ENCODE data around the gene MYO1E. TPM values are rescaled to one million over a fixed set of nuclear protein-coding genes. Genes with fewer than 3 reads are reported as not detected.
A peak's percentile ranks its signal among the peaks of the same experiment; 100 is the strongest.

The MYO1E gene
- total and polyA plus RNA-seq, 2 of the 8 experiments (the other 6 are each of a cell fraction or from before 2014, with no cell fraction given) = 19.6 to 142 TPM

- TF ChIP-seq CHD7 (IDR thresholded peaks at IDR 0.05; ENCODE audit: insufficient replicate concordance, low read length) (peak; percentile 69), CBX8 (IDR thresholded peaks at IDR 0.05; ENCODE audit: borderline replicate concordance, low read depth, low read length) (no peak), CREB1 (IDR thresholded peaks at IDR 0.05) (no peak), SIN3A (conservative IDR thresholded peaks at IDR 0.05 in 1 of 2, IDR thresholded peaks at IDR 0.05 in 1 of 2; ENCODE audit: low read depth in 1 of 2, low read length in 2 of 2) (no peak), NANOG (IDR thresholded peaks at IDR 0.05; ENCODE audit: insufficient read depth, low read depth, low read length, poor library complexity, severe bottlenecking) (no peak)
These were observed 284.9 kb downstream of the MYO1E start (continued) for GRCh38 chr15:59087731-59088130.
